Measurements from ENCODE around the gene CD226.
"Not testable (repeated sequence)": the region's sequence is repeated elsewhere in the genome, so short reads cannot be mapped to it uniquely, and the experiment has no call there.

The CD226 gene

GRCh38 chr18:69866212-69866611 lies 81.5 kb downstream of the CD226 start:
- Histone ChIP-seq H3K9ac (ENCODE audit: low read depth, low read length) (no peak overlapping the region), H3K36me3 (ENCODE audit: control insufficient read depth, insufficient read depth, low read length) (no peaks in the 10 kb centered on the region), H3K4me3 (ENCODE audit: low read depth, low read length) (no peak overlapping the region), H3K9me3 (ENCODE audit: control insufficient read depth, insufficient read depth, low read length) (no peaks in the 10 kb centered on the region), H3K27ac (ENCODE audit: low read depth, low read length) (no peak overlapping the region), H3K4me1 (ENCODE audit: control insufficient read depth, insufficient read depth, low read length) (no peaks in the 10 kb centered on the region), H3K27me3 (ENCODE audit: control insufficient read depth, insufficient read depth, low read length) (no peaks in the 10 kb centered on the region)

- Histone ChIP-seq H3K27ac (ENCODE audit: low read depth, low read length) (no peak overlapping the region), H3K27me3 (ENCODE audit: control insufficient read depth, insufficient read depth, low read length) (no peaks in the 10 kb centered on the region), H3K36me3 (ENCODE audit: control insufficient read depth, insufficient read depth, low read length) (no peaks in the 10 kb centered on the region), H3K4me1 (ENCODE audit: control insufficient read depth, insufficient read depth, low read length) (no peaks in the 10 kb centered on the region), H3K4me3 (ENCODE audit: low read depth, low read length) (no peak overlapping the region), H3K9ac (ENCODE audit: low read depth, low read length) (no peak overlapping the region), H3K9me3 (ENCODE audit: control insufficient read depth, insufficient read depth, low read length) (no peaks in the 10 kb centered on the region)
Observed at GRCh38 chr18:69865776-69866175, 81.9 kb downstream of the CD226 start.

- H3K36me3 ChIP-seq (ENCODE audit: control insufficient read depth, insufficient read depth, low read length); H3K27me3 ChIP-seq (ENCODE audit: control insufficient read depth, insufficient read depth, low read length); H3K4me3 ChIP-seq (ENCODE audit: low read depth, low read length); H3K9ac ChIP-seq (ENCODE audit: low read depth, low read length); H3K9me3 ChIP-seq (ENCODE audit: control insufficient read depth, insufficient read depth, low read length); H3K4me1 ChIP-seq (ENCODE audit: control insufficient read depth, insufficient read depth, low read length); H3K27ac ChIP-seq (ENCODE audit: low read depth, low read length): not testable (repeated sequence)
Observed at GRCh38 chr18:69864802-69865201, 82.9 kb downstream of the CD226 start.

- H3K27ac ChIP-seq (ENCODE audit: low read depth, low read length), result no peak overlapping the region
Observed at GRCh38 chr18:69858897-69859296, 88.8 kb downstream of the CD226 start.

GRCh38 chr18:69854455-69854854 lies 93.2 kb downstream of the CD226 start:
- Histone ChIP-seq H3K9me3 (ENCODE audit: control insufficient read depth, insufficient read depth, low read length) (no peaks in the 10 kb centered on the region), H3K36me3 (ENCODE audit: control insufficient read depth, insufficient read depth, low read length) (no peaks in the 10 kb centered on the region), H3K27me3 (ENCODE audit: control insufficient read depth, insufficient read depth, low read length) (no peaks in the 10 kb centered on the region)

More at GRCh38 chr18:69858897-69859296, 88.8 kb downstream of the CD226 start:
- Histone ChIP-seq H3K4me1 (ENCODE audit: control insufficient read depth, insufficient read depth, low read length) (no peaks in the 10 kb centered on the region), H3K4me3 (ENCODE audit: low read depth, low read length) (no peak overlapping the region), H3K9me3 (ENCODE audit: control insufficient read depth, insufficient read depth, low read length) (no peaks in the 10 kb centered on the region), H3K36me3 (ENCODE audit: control insufficient read depth, insufficient read depth, low read length) (no peaks in the 10 kb centered on the region), H3K27me3 (ENCODE audit: control insufficient read depth, insufficient read depth, low read length) (no peaks in the 10 kb centered on the region), H3K9ac (ENCODE audit: low read depth, low read length) (no peak overlapping the region)

GRCh38 chr18:69853051-69853450 lies 94.6 kb downstream of the CD226 start:
- Histone ChIP-seq H3K9ac (ENCODE audit: low read depth, low read length) (no peak overlapping the region), H3K36me3 (ENCODE audit: control insufficient read depth, insufficient read depth, low read length) (no peaks in the 10 kb centered on the region), H3K9me3 (ENCODE audit: control insufficient read depth, insufficient read depth, low read length) (no peaks in the 10 kb centered on the region), H3K27me3 (ENCODE audit: control insufficient read depth, insufficient read depth, low read length) (no peaks in the 10 kb centered on the region), H3K4me1 (ENCODE audit: control insufficient read depth, insufficient read depth, low read length) (no peaks in the 10 kb centered on the region), H3K4me3 (ENCODE audit: low read depth, low read length) (no peak overlapping the region), H3K27ac (ENCODE audit: low read depth, low read length) (no peak overlapping the region)

More at GRCh38 chr18:69854455-69854854, 93.2 kb downstream of the CD226 start:
- no peak overlapping the region for H3K27ac ChIP-seq (ENCODE audit: low read depth, low read length)
- H3K4me1 ChIP-seq (ENCODE audit: control insufficient read depth, insufficient read depth, low read length), result no peaks in the 10 kb centered on the region
- no peak overlapping the region for H3K4me3 ChIP-seq (ENCODE audit: low read depth, low read length)
- no peak overlapping the region for H3K9ac ChIP-seq (ENCODE audit: low read depth, low read length)

GRCh38 chr18:69845593-69846506 lies 101.8 kb downstream of the CD226 start:
- Histone ChIP-seq H3K27ac (ENCODE audit: low read depth, low read length) (no peak overlapping the region), H3K4me1 (ENCODE audit: control insufficient read depth, insufficient read depth, low read length) (no peaks in the 10 kb centered on the region), H3K4me3 (ENCODE audit: low read depth, low read length) (no peak overlapping the region), H3K9me3 (ENCODE audit: control insufficient read depth, insufficient read depth, low read length) (no peaks in the 10 kb centered on the region), H3K9ac (ENCODE audit: low read depth, low read length) (no peak overlapping the region), H3K27me3 (ENCODE audit: control insufficient read depth, insufficient read depth, low read length) (no peaks in the 10 kb centered on the region), H3K36me3 (ENCODE audit: control insufficient read depth, insufficient read depth, low read length) (no peaks in the 10 kb centered on the region)

GRCh38 chr18:69844656-69845055 lies 103.0 kb downstream of the CD226 start:
- Histone ChIP-seq H3K9ac (ENCODE audit: low read depth, low read length) (no peak overlapping the region), H3K27ac (ENCODE audit: low read depth, low read length) (no peak overlapping the region)

GRCh38 chr18:69843015-69843414 lies 104.7 kb downstream of the CD226 start:
- no peak overlapping the region for H3K4me3 ChIP-seq (ENCODE audit: low read depth, low read length)
- no peak overlapping the region for H3K27ac ChIP-seq (ENCODE audit: low read depth, low read length)
- H3K4me1 ChIP-seq (ENCODE audit: control insufficient read depth, insufficient read depth, low read length), result no peaks in the 10 kb centered on the region; the same call in 1 of the 2 replicates
- no peak overlapping the region for H3K9ac ChIP-seq (ENCODE audit: low read depth, low read length)
- no peaks in the 10 kb centered on the region for H3K36me3 ChIP-seq (ENCODE audit: control insufficient read depth, insufficient read depth, low read length)
- no peaks in the 10 kb centered on the region for H3K27me3 ChIP-seq (ENCODE audit: control insufficient read depth, insufficient read depth, low read length)
- H3K9me3 ChIP-seq (ENCODE audit: control insufficient read depth, insufficient read depth, low read length), result no peaks in the 10 kb centered on the region

More at GRCh38 chr18:69844656-69845055, 103.0 kb downstream of the CD226 start:
- H3K36me3 ChIP-seq (ENCODE audit: control insufficient read depth, insufficient read depth, low read length), result no peaks in the 10 kb centered on the region
- no peaks in the 10 kb centered on the region; the same call in 1 of the 2 replicates for H3K4me1 ChIP-seq (ENCODE audit: control insufficient read depth, insufficient read depth, low read length)
- H3K9me3 ChIP-seq (ENCODE audit: control insufficient read depth, insufficient read depth, low read length), result no peaks in the 10 kb centered on the region
- no peaks in the 10 kb centered on the region for H3K27me3 ChIP-seq (ENCODE audit: control insufficient read depth, insufficient read depth, low read length)
- H3K4me3 ChIP-seq (ENCODE audit: low read depth, low read length), result no peak overlapping the region

GRCh38 chr18:69841117-69841516 lies 106.6 kb downstream of the CD226 start:
- no peak overlapping the region for H3K27ac ChIP-seq (ENCODE audit: low read depth, low read length)
- H3K36me3 ChIP-seq (ENCODE audit: control insufficient read depth, insufficient read depth, low read length), result no peaks in the 10 kb centered on the region
- no peak overlapping the region for H3K4me3 ChIP-seq (ENCODE audit: low read depth, low read length)
- H3K4me1 ChIP-seq (ENCODE audit: control insufficient read depth, insufficient read depth, low read length), result no peaks in the 10 kb centered on the region; the same call in 1 of the 2 replicates
- H3K9ac ChIP-seq (ENCODE audit: low read depth, low read length), result no peak overlapping the region
- no peaks in the 10 kb centered on the region for H3K9me3 ChIP-seq (ENCODE audit: control insufficient read depth, insufficient read depth, low read length)
- H3K27me3 ChIP-seq (ENCODE audit: control insufficient read depth, insufficient read depth, low read length), result no peaks in the 10 kb centered on the region

GRCh38 chr18:69840445-69840844 lies 107.2 kb downstream of the CD226 start:
- Histone ChIP-seq H3K27me3 (ENCODE audit: control insufficient read depth, insufficient read depth, low read length) (no peaks in the 10 kb centered on the region), H3K9ac (ENCODE audit: low read depth, low read length) (no peak overlapping the region), H3K4me1 (ENCODE audit: control insufficient read depth, insufficient read depth, low read length) (no peaks in the 10 kb centered on the region; the same call in 1 of the 2 replicates), H3K36me3 (ENCODE audit: control insufficient read depth, insufficient read depth, low read length) (no peaks in the 10 kb centered on the region), H3K27ac (ENCODE audit: low read depth, low read length) (no peak overlapping the region), H3K4me3 (ENCODE audit: low read depth, low read length) (no peak overlapping the region), H3K9me3 (ENCODE audit: control insufficient read depth, insufficient read depth, low read length) (no peaks in the 10 kb centered on the region)

Measured in HUES48 (cell line).